T-helper 22 cell (primary cell): ENCODE data around the gene WWTR1.

Experiments
- DNase-seq: peaks from one replicate; pipeline ENCODE4 v3.0.0-alpha.2; 2020; ENCODE audit warnings: low read depth

The WWTR1 gene

GRCh38 chr3:149621218-149622005 is 36.4 kb downstream of the WWTR1 start:
- DNase-seq = no peak

GRCh38 chr3:149620291-149621020 is 37.4 kb downstream of the WWTR1 start:
- DNase-seq = no peak

- no peak for DNase-seq
Observed at GRCh38 chr3:149619136-149619535, 38.7 kb downstream of the WWTR1 start.

- DNase-seq = no peak
Observed at GRCh38 chr3:149618151-149619123, 39.4 kb downstream of the WWTR1 start.

GRCh38 chr3:149615731-149616221 is 42.0 kb downstream of the WWTR1 start:
- DNase-seq = no peak

- DNase-seq = no peak
Observed at GRCh38 chr3:149613988-149614387, 43.8 kb downstream of the WWTR1 start.

GRCh38 chr3:149612456-149612855 is 45.4 kb downstream of the WWTR1 start:
- DNase-seq = no peak

GRCh38 chr3:149611149-149611548 is 46.7 kb downstream of the WWTR1 start:
- no peak for DNase-seq

GRCh38 chr3:149610351-149611105 is 47.3 kb downstream of the WWTR1 start:
- DNase-seq = no peak

GRCh38 chr3:149609595-149609994 is 48.2 kb downstream of the WWTR1 start:
- no peak for DNase-seq

- no peak for DNase-seq
Observed at GRCh38 chr3:149608987-149609386, 48.8 kb downstream of the WWTR1 start.

- no peak for DNase-seq
Observed at GRCh38 chr3:149605902-149606301, 51.9 kb downstream of the WWTR1 start.

GRCh38 chr3:149604125-149604875 is 53.5 kb downstream of the WWTR1 start:
- DNase-seq = no peak

GRCh38 chr3:149603126-149604074 is 54.4 kb downstream of the WWTR1 start:
- DNase-seq = no peak

GRCh38 chr3:149600634-149601033 is 57.2 kb downstream of the WWTR1 start:
- DNase-seq = no peak

GRCh38 chr3:149599236-149599635 is 58.6 kb downstream of the WWTR1 start:
- no peak for DNase-seq

- no peak for DNase-seq
Observed at GRCh38 chr3:149596134-149596770, 61.6 kb downstream of the WWTR1 start.

- DNase-seq = no peak
Observed at GRCh38 chr3:149593418-149594160, 64.2 kb downstream of the WWTR1 start.
